Skeletal muscle satellite cell (primary cell): ENCODE results near the gene MAGI3.

Source experiments
- H3K27me3 ChIP-seq: 2 replicates; pipeline ENCODE4 v1.7.0; 2013; ENCODE audit warnings: low read length; ENCODE audit not compliant: control insufficient read depth, insufficient read depth
- H3K36me3 ChIP-seq: 2 replicates; pipeline ENCODE4 v1.7.0; 2013; ENCODE audit warnings: mild to moderate bottlenecking, control low read depth, low read length; ENCODE audit not compliant: insufficient read depth
- H3K4me1 ChIP-seq: 2 replicates; pipeline ENCODE4 v1.7.0; 2013; ENCODE audit warnings: low read length; ENCODE audit not compliant: control insufficient read depth, insufficient read depth
- H3K4me2 ChIP-seq: 2 replicates; pipeline ENCODE4 v1.7.0; 2013; ENCODE audit warnings: mild to moderate bottlenecking, low read length
- H3K4me3 ChIP-seq: 2 replicates; pipeline ENCODE4 v1.7.0; 2013; ENCODE audit warnings: low read length
- H3K9ac ChIP-seq: 2 replicates; pipeline ENCODE4 v1.7.0; 2013; ENCODE audit warnings: mild to moderate bottlenecking, low read depth, low read length, moderate library complexity
- H3K9me3 ChIP-seq: replicated peaks from 2 replicates; pipeline ENCODE4 v1.7.0; 2013; ENCODE audit warnings: mild to moderate bottlenecking, control low read depth, low read length

The MAGI3 gene

DNA sequence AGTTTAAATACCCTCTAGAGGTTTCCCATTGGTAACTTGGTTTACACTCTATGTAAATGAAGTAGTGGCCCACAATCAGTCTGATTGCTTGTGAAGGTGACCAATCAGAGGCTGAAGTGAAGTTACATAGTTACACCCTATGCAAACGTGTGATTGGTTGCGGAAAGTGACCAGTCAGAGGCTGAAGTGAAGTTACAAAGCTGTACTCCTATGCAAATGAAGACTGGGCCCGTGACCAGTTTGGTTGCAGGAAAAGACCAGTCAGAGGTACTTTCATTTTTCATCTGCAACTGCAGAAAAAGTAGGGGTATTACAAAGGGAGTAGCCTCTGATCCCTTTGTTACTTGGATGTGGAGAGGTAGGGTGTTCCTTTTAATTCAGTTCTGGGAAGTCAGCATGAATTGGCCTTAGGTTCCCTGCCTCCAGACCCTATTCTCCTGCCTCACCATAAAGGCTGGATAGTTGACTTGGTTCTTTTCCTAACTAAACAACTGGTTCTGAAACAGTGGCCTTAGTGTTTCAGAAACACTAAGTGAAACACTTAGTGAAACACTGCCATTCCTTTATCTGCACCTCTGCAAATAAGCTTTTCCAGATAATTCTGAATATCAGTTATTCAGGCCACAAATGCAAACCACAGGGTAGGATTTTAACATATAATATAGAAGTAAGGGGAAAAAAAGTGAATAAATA is 39.3 kb downstream of the MAGI3 start:
- H3K36me3 ChIP-seq = no peaks in the 10 kb centered on the region
- no peak overlapping the region for H3K4me2 ChIP-seq
- no peaks in the 10 kb centered on the region for H3K9me3 ChIP-seq
- H3K4me1 ChIP-seq = peaks cover 19% of the 10 kb centered on the region
- no peak overlapping the region for H3K4me3 ChIP-seq
- H3K27me3 ChIP-seq = no peaks in the 10 kb centered on the region
- no peak overlapping the region for H3K9ac ChIP-seq

DNA sequence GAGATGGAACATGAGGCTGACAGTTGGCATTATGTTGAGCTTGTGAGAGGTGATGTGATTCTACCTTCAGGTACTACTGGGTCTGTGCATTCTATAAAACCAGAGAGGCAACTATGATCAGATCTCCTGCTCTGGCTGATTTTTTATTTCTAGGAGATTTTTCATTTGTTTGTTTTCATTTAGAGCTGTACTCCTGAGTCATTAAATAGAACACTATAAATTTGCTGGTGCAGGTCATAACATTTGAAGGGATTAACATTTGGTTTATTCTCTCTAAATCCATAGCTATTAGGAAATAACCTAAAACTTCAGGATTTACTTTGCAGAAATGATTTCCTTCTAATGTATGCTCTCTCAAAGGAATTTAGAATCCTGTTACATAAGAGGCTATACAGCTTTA is 42.9 kb downstream of the MAGI3 start:
- no peak overlapping the region for H3K4me3 ChIP-seq
- H3K4me2 ChIP-seq = no peak overlapping the region
- peaks cover 29% of the 10 kb centered on the region for H3K4me1 ChIP-seq
- no peaks in the 10 kb centered on the region for H3K27me3 ChIP-seq
- H3K9ac ChIP-seq = no peak overlapping the region
- H3K36me3 ChIP-seq = no peaks in the 10 kb centered on the region
- no peaks in the 10 kb centered on the region for H3K9me3 ChIP-seq

DNA sequence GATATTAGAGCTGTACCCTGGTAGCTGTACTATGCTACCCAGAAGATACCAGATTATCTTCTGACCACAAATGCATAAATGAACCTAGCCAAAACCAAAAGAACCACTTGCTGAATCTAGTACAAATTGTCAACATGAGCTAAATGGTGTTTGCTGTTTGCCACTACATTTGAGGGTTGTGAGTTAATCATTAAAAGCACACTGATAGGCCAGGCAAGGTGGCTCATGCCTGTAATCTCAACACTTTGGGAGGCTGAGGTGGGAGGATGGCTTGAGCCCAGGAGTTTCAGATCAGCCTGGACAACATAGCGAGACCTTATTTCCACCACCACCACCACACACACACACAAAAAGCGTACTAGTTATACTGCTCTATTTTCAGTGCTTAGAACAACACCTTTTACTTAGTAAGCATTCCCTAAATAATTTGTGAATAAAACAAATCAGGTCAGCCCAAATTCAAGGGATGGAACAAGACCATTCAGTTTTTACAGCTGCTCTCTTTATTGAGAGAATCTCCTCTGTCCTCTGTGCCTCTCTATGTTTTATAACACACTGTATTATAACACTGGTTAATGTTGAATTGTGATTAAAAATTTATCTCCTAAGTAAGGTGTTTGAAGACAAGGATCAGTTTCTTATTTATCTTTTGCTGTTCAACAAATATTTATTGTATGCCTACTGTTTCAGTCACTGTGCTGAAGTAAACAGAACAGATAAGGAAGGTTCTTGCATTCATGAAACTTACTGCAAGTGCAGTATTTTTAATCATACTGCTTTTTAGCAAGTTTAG is 44.0 kb downstream of the MAGI3 start:
- no peak overlapping the region for H3K4me3 ChIP-seq
- H3K9ac ChIP-seq = no peak overlapping the region
- no peaks in the 10 kb centered on the region for H3K27me3 ChIP-seq
- H3K9me3 ChIP-seq = no peaks in the 10 kb centered on the region
- H3K36me3 ChIP-seq = no peaks in the 10 kb centered on the region
- H3K4me1 ChIP-seq = peaks cover 29% of the 10 kb centered on the region
- peak overlapping the region; percentile 50 for H3K4me2 ChIP-seq

DNA sequence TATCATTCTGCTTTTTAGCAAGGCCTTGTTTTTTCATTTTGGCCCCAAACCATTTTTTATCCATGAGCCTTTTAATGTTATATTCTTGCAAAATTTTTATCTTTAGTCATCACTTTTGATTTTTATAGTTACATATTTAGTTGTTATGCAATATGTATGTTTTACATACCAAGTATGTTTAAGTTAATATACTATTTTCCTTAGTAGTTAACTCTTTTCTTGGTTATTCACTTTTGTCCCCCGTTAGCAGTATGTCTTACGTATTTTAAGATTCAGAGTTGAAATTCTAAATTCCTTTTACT is 44.5 kb downstream of the MAGI3 start:
- no peaks in the 10 kb centered on the region for H3K9me3 ChIP-seq
- H3K4me1 ChIP-seq = peaks cover 29% of the 10 kb centered on the region
- H3K9ac ChIP-seq = no peak overlapping the region
- H3K27me3 ChIP-seq = no peaks in the 10 kb centered on the region
- no peak overlapping the region for H3K4me3 ChIP-seq
- no peaks in the 10 kb centered on the region for H3K36me3 ChIP-seq
- peak overlapping the region; percentile 50 for H3K4me2 ChIP-seq

GRCh38 chr1:113437554-113438341 is 47.4 kb downstream of the MAGI3 start:
- no peak overlapping the region for H3K9ac ChIP-seq
- H3K9me3 ChIP-seq = no peaks in the 10 kb centered on the region
- no peaks in the 10 kb centered on the region for H3K36me3 ChIP-seq
- no peak overlapping the region for H3K4me2 ChIP-seq
- no peak overlapping the region for H3K4me3 ChIP-seq
- no peaks in the 10 kb centered on the region for H3K27me3 ChIP-seq
- H3K4me1 ChIP-seq = peaks cover 28% of the 10 kb centered on the region

GRCh38 chr1:113438505-113439276 is 48.4 kb downstream of the MAGI3 start:
- Histone ChIP-seq H3K27me3 (no peaks in the 10 kb centered on the region), H3K9ac (no peak overlapping the region), H3K4me2 (no peak overlapping the region), H3K4me3 (no peak overlapping the region), H3K36me3 (no peaks in the 10 kb centered on the region), H3K9me3 (no peaks in the 10 kb centered on the region), H3K4me1 (peaks cover 19% of the 10 kb centered on the region)

- no peak overlapping the region for H3K4me3 ChIP-seq
- H3K4me1 ChIP-seq = peaks cover 14% of the 10 kb centered on the region
- H3K4me2 ChIP-seq = no peak overlapping the region
- H3K27me3 ChIP-seq = no peaks in the 10 kb centered on the region
- no peaks in the 10 kb centered on the region for H3K9me3 ChIP-seq
- H3K36me3 ChIP-seq = no peaks in the 10 kb centered on the region
- H3K9ac ChIP-seq = no peak overlapping the region
Observed at GRCh38 chr1:113439277-113439670, 49.0 kb downstream of the MAGI3 start.

- no peak overlapping the region for H3K9ac ChIP-seq
- H3K36me3 ChIP-seq = no peaks in the 10 kb centered on the region
- H3K9me3 ChIP-seq = peaks cover 4% of the 10 kb centered on the region
- no peak overlapping the region for H3K4me3 ChIP-seq
- H3K4me1 ChIP-seq = no peaks in the 10 kb centered on the region
- H3K4me2 ChIP-seq = no peak overlapping the region
- no peaks in the 10 kb centered on the region for H3K27me3 ChIP-seq
Observed at GRCh38 chr1:113442131-113442530, 51.8 kb downstream of the MAGI3 start.

GRCh38 chr1:113444857-113445256 is 54.5 kb downstream of the MAGI3 start:
- H3K36me3 ChIP-seq = no peaks in the 10 kb centered on the region
- H3K9ac ChIP-seq = no peak overlapping the region
- no peaks in the 10 kb centered on the region for H3K4me1 ChIP-seq
- no peak overlapping the region for H3K4me2 ChIP-seq
- H3K27me3 ChIP-seq = no peaks in the 10 kb centered on the region
- H3K9me3 ChIP-seq = peaks cover 4% of the 10 kb centered on the region
- H3K4me3 ChIP-seq = no peak overlapping the region

GRCh38 chr1:113451710-113452109 is 61.4 kb downstream of the MAGI3 start:
- Histone ChIP-seq H3K36me3 (no peaks in the 10 kb centered on the region), H3K9ac (no peak overlapping the region), H3K4me1 (peaks cover 12% of the 10 kb centered on the region), H3K4me2 (no peak overlapping the region), H3K27me3 (no peaks in the 10 kb centered on the region), H3K4me3 (no peak overlapping the region), H3K9me3 (no peaks in the 10 kb centered on the region)
